Ascending aorta (tissue), 2 donors: Measurements from ENCODE around the gene COA4. TPM values are rescaled to one million over a fixed set of nuclear protein-coding genes. Genes with fewer than 3 reads are reported as not detected.

Source experiments
- DNase-seq, 2 donors: peaks; one replicate each; pipeline ENCODE4 v3.0.0-alpha.2; 2019; ENCODE audit warnings: low spot score in 2 of 2
- H3K27ac ChIP-seq, 2 donors: fragments of 200-600 bp; sonication (generic); one replicate each; pipeline ENCODE4 v1.5.1; 2016 to 2017; ENCODE audit warnings: mild to moderate bottlenecking in 1 of 2
- H3K27me3 ChIP-seq: fragments of 200-600 bp; sonication (generic); one replicate; pipeline ENCODE4 v1.5.1; 2017
- H3K36me3 ChIP-seq, 2 donors: fragments of 200-600 bp; sonication (generic); one replicate each; pipeline ENCODE4 v1.5.1; 2016
- H3K4me1 ChIP-seq, 2 donors: fragments of 200-600 bp; sonication (generic); one replicate each; pipeline ENCODE4 v1.5.1; 2016 to 2017; ENCODE audit warnings: mild to moderate bottlenecking in 1 of 2
- H3K4me3 ChIP-seq, 2 donors: fragments of 200-600 bp; sonication (generic); one replicate each; pipeline ENCODE4 v1.5.1; 2016 to 2017; ENCODE audit warnings: mild to moderate bottlenecking in 1 of 2
- H3K9me3 ChIP-seq, 2 donors: fragments of 200-600 bp; sonication (generic); one replicate each; pipeline ENCODE4 v1.5.1; 2016
- intact Hi-C: fragments of 100-400 bp; cut with DNase I; formaldehyde crosslinking; loops from one replicate; pipeline ENCODE4 v1.15.1; 2023
- total RNA-seq: library from RNA; depleted of rRNA; stranded (reverse); fragments of >200 nt; gene quantifications from one replicate; pipeline ENCODE4 v1.1.0, GENCODE V29; 2016
- TF ChIP-seq, protein P1 (sequence below), 3 experiments: fragments of 200-600 bp in 2 of 3; fragments of 450-650 bp in 1 of 3; sonication (generic) in 2 of 3; IDR thresholded peaks; one replicate each; pipeline ENCODE4 v1.5.1; 2016 to 2019; ENCODE audit warnings: antibody characterized with exemption in 3 of 3, mild to moderate bottlenecking in 1 of 3, moderate library complexity in 1 of 3

COA4 gene
- total RNA-seq, 1 donor from 2014 or later: 92.7 TPM

DNA sequence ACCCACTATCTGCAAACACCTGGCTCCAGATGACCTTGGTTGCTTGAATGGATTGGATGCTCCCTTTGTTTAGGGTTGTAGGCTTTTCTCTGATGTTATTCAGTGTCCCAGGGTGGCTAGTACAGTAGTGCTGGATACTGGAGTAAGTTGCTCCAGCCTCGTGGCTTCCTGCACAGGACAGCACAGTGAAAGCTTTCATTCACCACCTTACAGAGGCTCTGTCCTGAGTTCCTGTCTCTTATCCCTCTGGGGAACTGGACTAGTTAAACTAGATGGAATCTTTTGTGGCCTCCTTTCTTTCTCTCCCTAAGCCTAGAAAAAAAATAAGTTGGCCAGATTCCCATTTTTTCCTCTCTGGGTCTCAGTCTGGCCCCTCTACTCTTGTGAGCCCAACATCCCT lies 46.4 kb downstream of the COA4 start:
- no peak for DNase-seq
- TF ChIP-seq, protein P1, sequence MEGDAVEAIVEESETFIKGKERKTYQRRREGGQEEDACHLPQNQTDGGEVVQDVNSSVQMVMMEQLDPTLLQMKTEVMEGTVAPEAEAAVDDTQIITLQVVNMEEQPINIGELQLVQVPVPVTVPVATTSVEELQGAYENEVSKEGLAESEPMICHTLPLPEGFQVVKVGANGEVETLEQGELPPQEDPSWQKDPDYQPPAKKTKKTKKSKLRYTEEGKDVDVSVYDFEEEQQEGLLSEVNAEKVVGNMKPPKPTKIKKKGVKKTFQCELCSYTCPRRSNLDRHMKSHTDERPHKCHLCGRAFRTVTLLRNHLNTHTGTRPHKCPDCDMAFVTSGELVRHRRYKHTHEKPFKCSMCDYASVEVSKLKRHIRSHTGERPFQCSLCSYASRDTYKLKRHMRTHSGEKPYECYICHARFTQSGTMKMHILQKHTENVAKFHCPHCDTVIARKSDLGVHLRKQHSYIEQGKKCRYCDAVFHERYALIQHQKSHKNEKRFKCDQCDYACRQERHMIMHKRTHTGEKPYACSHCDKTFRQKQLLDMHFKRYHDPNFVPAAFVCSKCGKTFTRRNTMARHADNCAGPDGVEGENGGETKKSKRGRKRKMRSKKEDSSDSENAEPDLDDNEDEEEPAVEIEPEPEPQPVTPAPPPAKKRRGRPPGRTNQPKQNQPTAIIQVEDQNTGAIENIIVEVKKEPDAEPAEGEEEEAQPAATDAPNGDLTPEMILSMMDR (IDR thresholded peaks at IDR 0.05): no peak
- no peak overlapping the region for H3K4me3 ChIP-seq
- H3K27me3 ChIP-seq: no peaks in the 10 kb centered on the region
- no peaks in the 10 kb centered on the region for H3K9me3 ChIP-seq
- intact Hi-C loops: no loop called here
- peaks cover 19 to 24% of the 10 kb centered on the region in 2 donors for H3K36me3 ChIP-seq
- H3K4me1 ChIP-seq: no peaks in the 10 kb centered on the region
- H3K27ac ChIP-seq: no peak overlapping the region

Other genes with a start within 250 kb of the COA4 start
- gene PLEKHB1, start 230.3 kb downstream of the COA4 start, total RNA-seq: 3.5 TPM
- 86.3 TPM for gene RAB6A, start 115.8 kb downstream of the COA4 start, total RNA-seq
- gene MRPL48, start 89.0 kb downstream of the COA4 start, total RNA-seq: not detected
- gene PAAF1, start 153 bp upstream of the COA4 start, total RNA-seq: 36.3 TPM
- not detected for gene DNAJB13, start 74.2 kb upstream of the COA4 start, total RNA-seq
- gene UCP2, start 106.0 kb upstream of the COA4 start, total RNA-seq: 2.7 TPM
- not detected for gene UCP3, start 132.2 kb upstream of the COA4 start, total RNA-seq